ENCODE results near the gene ADNP2.
A peak's percentile ranks its signal among the peaks of the same experiment; 100 is the strongest.

ADNP2 gene, protein sequence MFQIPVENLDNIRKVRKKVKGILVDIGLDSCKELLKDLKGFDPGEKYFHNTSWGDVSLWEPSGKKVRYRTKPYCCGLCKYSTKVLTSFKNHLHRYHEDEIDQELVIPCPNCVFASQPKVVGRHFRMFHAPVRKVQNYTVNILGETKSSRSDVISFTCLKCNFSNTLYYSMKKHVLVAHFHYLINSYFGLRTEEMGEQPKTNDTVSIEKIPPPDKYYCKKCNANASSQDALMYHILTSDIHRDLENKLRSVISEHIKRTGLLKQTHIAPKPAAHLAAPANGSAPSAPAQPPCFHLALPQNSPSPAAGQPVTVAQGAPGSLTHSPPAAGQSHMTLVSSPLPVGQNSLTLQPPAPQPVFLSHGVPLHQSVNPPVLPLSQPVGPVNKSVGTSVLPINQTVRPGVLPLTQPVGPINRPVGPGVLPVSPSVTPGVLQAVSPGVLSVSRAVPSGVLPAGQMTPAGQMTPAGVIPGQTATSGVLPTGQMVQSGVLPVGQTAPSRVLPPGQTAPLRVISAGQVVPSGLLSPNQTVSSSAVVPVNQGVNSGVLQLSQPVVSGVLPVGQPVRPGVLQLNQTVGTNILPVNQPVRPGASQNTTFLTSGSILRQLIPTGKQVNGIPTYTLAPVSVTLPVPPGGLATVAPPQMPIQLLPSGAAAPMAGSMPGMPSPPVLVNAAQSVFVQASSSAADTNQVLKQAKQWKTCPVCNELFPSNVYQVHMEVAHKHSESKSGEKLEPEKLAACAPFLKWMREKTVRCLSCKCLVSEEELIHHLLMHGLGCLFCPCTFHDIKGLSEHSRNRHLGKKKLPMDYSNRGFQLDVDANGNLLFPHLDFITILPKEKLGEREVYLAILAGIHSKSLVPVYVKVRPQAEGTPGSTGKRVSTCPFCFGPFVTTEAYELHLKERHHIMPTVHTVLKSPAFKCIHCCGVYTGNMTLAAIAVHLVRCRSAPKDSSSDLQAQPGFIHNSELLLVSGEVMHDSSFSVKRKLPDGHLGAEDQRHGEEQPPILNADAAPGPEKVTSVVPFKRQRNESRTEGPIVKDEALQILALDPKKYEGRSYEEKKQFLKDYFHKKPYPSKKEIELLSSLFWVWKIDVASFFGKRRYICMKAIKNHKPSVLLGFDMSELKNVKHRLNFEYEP

DNA sequence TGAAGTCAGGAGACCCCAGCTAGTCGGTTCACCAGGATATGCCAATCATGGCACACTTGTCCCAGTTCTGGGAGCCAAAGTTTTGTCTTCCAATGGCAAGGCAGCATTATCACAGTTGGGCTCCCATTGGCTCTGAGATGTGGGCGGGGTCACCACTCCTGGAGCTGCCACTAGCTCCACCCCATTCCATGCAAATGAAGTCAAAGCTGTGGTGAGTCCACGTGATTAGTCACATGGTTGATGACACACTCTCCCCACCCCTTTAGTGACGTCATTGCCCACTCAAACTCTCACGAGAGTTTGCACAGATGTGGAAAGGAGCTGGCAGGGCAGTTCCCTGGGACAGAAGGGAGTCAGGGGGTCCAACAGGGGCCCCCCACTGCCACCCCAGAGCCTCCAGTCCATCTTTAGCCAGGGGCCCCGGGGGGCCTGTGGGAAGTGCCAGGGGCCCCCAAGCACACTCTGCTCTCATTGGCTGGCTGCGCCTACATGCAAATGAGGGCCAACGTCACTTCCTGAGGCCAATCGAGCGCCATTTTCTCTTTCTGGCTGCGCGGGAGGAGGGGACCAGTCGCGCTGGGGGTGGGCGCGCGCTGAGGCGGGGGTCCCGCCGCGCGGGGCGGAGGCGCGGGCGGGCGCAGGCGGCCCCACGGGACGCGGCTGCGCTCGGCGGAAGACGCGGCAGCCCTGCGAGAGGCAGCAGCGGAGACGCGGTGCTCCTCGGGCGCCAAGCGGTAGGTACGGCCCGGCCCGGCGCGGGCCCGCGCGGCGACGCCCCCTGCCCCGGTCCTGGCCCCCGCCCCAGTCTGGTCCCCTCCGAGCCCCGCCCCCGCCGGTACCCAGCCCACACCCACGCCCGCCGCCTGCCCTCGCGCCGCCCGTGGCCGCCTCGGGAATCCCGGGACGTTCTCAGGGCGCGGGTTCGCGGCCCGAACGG, at the start of gene ADNP2:
Gene ADNP2, plus strand, starts transcription at position 524 of the 937 bp plus-strand sequence. CDS start 8,281 bp downstream, outside the sequence.
- DNase-seq (ENCODE audit: low spot score) = peak; percentile 90

DNA sequence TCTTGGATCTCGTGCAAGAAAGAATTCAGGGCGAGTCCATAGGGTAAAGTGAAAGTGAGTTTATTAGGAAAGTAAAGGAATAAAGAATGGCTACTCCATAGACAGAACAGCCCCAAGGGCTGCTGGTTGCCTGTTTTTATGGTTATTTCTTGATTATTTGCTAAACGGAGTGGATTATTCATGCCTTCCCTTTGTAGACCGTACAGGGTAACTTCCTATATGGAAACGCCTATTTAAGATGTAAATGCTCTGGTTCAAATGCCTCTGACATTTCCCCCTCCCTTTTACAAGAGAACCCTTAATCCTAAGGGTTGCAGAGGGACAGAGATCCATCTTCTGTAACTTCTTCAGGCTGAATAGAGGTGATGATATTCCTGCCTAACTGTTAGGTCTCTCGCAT, 49.1 kb upstream of the ADNP2 start:
- DNase-seq (ENCODE audit: low spot score) = no peak

DNA sequence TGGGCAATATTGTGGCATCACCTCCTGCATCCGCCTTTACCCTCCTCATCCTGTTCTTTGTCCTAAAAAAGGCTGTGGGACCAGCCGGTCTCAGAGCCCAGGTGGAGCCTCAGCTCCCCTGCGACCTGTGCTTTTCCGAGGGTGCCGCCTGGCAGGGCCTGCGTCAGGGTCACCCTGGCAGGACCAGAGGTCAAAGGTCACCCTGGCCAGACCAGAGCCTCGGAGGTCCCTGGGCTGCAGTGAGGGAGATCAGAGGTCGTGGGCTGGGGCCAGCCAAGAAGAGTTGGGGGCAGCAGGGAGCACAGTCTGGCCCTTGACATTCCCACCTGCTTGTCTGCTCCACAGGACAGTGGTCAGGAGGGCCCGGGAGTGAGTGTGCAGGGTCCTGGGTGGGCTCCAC, 43.4 kb upstream of the ADNP2 start:
- no peak for DNase-seq (ENCODE audit: low spot score)

DNA sequence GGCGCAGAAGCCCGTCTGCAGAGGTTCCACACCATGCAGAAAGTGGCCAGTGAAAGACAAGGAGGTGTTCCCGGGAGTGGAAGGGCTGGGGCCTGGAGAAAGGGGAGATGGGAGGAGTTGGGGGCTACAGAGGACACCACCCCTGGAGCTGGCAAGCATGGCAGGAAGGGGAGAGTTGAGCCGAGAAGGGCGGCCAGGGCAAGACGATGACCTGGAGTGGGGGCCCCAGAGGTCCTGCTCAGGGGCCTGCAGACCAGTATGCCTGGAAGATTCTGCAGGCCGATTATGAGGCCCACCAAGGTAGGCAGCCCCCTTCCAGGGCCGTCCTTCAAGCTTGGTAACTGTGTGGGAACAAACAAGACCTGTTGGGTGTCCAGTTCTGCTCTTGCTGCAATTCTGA, 41.7 kb upstream of the ADNP2 start:
- no peak for DNase-seq (ENCODE audit: low spot score)

DNA sequence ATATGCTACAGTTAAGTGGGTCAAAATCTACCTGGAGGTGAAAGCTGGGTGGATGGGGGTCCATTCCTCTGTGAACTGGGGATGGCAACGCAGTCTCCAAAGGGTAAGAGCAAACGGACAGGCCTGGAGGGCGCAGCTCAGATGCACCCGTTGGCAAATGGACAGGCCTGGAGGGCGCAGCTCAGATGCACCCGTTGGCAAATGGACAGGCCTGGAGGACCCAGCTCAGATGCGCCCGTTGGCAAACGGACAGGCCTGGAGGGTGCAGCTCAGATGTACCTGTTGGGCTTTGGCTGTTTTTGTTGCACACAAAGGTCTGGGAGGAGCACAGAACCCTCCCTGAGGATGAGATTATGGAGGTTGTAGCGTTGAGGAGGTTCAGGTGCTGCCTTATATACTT, 41.2 kb upstream of the ADNP2 start:
- DNase-seq (ENCODE audit: low spot score) = no peak

DNA sequence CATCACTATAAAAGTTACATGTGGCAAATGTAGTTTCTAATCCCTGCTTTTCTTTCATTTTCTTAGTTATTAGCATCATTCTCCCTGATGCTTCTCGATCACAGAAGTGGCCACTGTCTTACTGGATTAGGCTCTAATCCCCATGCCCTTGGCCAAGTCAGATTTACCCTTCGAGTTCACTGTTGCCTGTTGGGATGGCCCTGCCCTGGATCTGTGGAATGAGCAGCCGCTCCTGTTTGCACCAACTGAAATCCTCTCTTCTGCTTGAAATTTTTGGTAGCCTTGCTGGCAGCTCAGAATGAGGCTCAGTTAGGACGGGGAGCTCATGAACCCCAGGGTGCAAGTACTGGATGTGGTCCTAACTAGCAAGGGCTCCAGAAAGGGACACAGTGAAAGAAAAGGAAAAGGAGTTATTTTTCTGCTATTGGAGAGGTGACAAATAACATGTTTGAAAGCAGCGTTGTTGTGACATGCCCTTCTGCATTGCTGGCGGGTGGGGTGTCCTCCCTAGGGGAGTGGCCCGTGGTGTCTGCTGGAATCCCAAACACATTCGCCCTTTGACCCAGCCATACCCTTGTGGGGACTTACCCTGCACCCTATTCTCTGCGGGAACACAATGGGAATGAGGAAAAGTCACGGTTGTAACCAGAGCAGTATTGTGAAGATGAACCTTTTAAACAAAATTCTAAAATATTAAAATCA, 40.3 kb upstream of the ADNP2 start:
- DNase-seq (ENCODE audit: low spot score) = no peak

DNA sequence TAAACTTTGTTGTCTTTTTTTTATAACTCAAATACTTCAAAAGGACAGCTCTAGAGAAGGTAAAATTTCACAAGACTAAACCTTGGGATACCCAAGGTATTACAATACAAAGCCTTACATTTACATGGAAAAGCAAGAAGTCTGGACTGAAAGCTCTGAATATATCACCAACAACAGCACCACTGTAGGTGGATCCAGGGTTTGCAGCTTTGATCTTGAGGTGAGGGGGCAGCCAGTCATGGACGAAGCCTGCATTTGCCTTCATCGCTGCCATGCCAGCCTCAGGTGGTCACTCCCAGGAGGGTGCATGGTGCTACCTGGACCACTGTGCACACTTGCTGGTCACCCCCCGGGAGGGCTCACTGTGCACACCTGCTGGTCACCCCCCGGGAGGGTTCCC, 38.2 kb upstream of the ADNP2 start:
- no peak for DNase-seq (ENCODE audit: low spot score)

DNA sequence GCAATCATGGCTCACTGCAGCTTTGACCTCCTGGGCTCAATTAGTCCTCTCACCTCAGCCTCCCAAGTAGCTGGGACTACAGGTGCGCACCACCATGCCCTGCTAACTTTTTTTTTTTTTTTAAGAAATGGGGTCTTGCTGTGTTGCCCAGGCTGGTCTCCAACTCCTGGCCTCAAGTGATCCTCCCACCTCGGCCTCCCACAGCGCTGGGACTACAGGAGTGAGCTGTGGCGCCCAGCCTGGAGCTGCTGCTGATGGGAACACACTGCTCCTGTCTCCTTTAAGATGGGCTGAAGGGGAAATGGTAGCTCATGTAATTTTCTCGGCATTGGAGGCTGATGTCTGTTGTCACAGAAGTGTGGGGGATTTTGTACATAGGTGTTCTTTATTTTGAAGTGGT, 34.9 kb upstream of the ADNP2 start:
- DNase-seq (ENCODE audit: low spot score) = no peak

DNA sequence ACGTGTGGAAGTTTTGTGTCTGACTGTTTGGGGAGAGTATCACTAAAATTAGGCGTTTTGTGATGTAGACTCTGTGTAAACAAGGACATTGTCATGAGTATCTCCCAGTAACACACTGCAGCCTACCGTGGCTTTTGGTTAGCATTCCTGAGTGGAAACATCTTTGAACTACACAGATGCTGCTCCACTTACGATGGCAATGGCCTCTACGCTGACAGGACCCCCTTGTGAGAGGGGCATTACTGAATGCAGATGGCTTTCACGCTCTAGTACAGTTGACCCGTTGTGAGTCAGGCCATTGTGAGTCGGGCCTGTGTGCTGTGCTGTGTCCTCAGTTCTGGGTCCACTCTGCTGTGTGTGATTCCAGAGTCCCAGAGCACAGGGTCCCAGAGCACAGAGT, 34.4 kb upstream of the ADNP2 start:
- DNase-seq (ENCODE audit: low spot score) = no peak

DNA sequence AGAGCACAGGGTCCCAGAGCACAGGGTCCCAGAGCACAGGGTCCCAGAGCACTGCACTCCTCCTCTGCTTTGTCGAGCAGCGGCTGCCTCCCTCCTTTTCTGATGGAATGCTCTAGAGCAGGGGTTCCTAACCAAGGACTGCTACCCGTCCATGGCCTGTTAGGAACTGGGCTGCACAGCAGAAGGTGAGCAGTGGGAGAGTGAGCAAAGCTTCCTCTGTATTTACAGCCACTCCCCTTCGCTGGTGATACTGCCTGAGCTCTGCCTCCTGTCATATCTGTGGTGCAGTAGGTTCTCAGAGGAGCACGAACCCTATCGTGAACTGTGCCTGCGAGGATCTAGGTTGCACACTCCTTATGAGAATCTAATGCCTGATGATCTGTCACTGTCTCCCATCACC, 33.1 kb upstream of the ADNP2 start:
- no peak for DNase-seq (ENCODE audit: low spot score)

DNA sequence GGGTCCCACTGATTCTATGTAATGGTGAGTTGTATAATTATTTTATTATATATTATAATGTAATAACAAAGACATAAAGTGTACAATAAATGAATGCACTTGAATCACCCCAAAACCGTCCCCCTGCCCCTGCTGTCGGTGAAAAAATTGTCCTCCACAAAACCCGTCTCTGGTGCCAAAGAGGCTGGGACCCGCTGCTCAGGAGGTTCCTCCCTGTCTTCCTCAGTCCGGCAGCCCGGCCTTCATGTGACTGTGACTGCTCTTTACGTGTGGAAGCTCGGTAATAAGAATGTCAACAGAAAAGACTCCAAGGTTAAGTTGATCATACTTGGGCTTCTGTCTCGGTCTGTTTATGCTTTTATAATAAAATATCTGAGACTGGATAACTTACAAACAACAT, 32.7 kb upstream of the ADNP2 start:
- no peak for DNase-seq (ENCODE audit: low spot score)

DNA sequence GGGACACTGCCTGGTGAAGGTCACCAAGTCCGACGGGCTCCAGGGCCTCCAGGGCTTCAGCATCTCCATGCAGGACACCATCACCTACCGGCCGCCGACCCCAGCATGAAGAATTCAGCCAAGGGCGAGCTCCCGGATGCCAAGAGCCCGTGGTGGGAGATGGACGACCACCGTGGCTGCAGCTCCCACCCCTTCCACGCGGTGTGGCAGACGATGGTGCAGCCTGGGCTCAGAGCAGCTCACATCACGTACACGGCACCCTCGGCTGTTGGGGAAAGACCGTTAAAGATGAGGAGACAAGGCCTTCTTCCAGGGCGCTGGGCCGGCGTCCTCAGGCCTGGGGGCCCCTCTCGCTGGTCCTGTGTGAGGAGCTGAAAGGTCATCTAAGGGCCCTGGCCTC, 31.2 kb upstream of the ADNP2 start:
- no peak for DNase-seq (ENCODE audit: low spot score)

DNA sequence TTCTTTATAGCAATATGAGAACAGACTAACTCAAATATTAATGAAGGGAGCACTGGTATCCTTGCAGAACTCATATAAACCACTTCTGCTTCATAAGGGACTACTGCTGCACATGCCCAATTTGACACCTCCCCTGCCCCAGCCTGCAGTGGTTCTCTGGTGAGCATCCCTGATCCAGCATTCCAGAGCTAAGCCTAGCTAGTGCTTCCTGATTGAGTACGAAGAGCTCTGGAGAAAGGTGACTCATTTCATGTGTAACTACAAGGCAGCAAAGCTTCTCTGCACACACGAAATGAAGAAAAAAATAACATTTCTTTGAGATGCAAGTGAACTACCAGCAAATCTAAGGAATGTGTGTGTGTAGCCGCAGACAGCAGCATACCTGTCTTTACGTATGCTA, 22.8 kb upstream of the ADNP2 start:
- no peak for DNase-seq (ENCODE audit: low spot score)

DNA sequence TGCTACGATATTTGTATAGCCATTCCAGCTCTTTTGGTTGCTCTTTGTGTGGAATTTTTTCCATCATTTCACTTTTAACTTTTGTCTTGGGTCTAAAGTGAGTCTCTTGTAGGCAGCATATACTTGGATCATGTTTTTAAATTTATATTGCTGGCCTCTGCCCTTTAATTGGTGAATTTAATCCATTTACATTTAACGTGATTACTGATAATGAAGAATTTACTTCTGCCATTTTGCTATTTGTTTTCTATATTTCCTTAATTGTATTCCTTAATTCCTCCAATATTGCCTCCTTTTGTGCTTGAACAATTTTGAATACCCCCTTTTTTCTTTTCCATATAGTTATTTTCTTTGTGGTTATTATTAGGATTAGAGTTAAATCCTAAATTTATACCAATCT, 21.0 kb upstream of the ADNP2 start:
- DNase-seq (ENCODE audit: low spot score) = no peak

DNA sequence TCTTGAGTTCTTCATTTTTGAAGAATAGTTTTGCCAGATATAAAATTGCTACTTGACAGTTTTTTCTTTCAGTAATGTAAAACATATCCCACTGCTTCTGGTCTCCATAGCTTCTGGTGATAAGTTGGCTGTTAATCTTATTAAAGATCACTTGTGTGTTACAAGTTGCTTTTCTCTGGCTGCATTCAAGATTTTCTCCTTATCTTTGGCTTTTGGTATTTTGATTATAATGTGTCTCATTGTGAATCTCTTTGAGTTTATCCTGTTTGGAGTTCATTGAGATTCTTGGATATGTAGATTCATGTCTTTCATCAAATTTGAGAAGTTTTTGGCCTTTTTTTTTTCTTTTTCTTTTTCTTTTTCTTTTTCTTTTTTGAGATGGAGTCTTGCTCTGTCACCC, 20.2 kb upstream of the ADNP2 start:
- DNase-seq (ENCODE audit: low spot score) = no peak

DNA sequence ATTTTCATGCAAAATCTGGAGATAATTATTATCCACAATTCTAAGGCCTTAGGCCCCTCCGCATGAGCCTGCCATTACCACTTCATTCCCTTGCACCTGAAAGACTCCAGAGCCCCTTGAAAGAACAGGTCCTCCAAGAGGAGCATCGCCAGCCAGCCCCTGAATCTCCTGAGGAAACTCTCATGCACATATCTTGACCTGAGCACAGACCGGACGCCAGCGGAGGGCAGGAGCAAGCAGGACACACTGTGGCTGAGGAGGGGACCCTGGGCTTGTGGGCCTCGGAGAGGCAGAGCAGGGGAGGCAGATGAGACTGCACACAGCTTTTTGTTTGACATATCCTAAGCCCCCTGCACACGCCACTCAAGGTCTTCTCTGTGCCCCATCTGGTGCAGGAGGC, 13.6 kb upstream of the ADNP2 start:
- DNase-seq (ENCODE audit: low spot score) = no peak

DNA sequence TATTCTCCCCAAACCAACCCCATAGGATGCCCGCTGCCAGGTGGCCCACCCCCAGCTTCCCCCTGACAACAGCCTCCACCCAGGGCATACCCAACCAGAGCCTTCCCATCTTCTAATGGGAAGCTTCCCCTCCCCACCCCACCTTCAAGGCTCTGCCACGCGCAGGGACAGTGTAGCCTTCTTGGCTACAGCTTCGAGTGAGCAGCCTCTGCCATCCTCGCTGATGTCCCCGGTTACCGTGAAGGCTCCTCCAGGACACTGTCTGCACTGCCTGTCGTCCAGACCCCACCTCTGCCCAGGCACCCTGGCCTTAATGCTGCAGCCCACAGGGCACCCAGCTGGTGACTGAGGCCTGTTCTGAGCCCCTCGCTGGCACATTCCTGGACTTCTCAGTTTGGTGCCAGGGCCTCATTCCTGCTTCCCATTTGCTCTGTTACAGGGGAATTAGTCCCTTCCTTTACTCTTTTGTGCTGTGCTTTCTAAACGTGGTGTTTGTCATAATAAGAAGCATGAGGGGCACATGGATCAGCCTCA, 13.0 kb upstream of the ADNP2 start:
- no peak for DNase-seq (ENCODE audit: low spot score)

DNA sequence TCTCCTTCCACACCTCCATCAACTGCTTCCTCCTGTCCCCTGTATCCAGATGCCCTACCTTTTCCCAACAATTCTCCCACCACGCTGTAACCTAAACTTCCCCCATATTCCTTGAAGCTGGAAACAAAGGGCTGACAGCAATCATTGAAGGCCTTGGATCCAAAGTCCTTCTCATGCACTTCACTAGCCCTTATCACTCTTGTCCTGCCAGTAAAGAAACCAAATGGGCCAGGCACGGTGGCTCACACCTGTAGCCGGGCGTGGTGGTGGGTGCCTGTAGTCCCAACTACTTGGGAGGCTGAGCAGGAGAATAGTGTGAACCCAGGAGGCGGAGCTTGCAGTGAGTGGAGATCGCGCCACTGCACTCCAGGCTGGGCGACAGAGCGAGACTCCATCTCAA, 11.9 kb upstream of the ADNP2 start:
- no peak for DNase-seq (ENCODE audit: low spot score)

DNA sequence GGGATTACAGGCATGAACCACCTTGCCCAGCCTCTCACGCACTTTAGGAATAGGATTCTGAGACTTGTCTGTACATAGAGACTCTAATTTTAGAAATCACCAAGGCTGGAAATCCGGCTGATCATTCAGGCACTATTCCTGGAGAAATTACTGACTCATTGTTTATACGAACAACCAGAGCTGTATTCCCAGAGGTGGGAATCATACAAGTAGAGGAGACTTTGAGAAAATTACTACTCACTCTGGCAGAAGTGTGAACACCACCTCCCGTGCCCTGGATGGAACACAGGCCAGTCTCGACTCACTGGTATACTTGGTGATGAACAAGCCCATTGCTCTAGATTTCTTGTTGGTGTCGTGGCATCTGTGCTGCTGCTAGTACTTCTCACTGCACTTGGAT, 5.8 kb upstream of the ADNP2 start:
- DNase-seq (ENCODE audit: low spot score) = no peak

DNA sequence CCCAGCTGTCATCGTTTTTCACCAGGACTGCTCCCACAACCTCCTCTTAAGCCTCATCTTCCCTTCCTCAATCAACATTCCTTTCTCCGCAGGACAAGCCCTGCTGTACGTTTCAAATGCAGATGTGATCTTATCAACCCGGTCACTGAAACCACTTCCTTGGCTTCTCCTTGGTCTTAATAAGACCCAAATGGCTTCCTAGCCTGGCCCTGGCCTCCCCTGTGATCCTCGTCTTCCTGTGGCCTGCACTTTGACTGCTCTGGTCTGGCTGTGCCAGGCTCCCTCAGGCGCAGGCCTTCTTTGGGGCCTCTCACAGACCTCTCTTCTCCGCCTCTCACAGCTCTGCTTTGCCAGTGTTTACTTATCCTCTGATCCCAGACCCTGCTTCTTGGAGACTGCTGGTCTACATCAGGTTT, 4.7 kb upstream of the ADNP2 start:
- DNase-seq (ENCODE audit: low spot score) = no peak
